Mesenchymal stem cell (in vitro differentiated cells and primary cell): ENCODE results near the gene PALMD.

Experiments
- DNase-seq: peaks from one replicate; pipeline ENCODE4 v3.0.0-alpha.2; 2013
- H2AFZ ChIP-seq: one replicate; pipeline ENCODE4 v1.6.1; 2013; ENCODE audit warnings: low read depth, mild to moderate bottlenecking, control low read depth, inconsistent platforms, low read length, moderate library complexity
- H2AK5ac ChIP-seq: 2 replicates; pipeline ENCODE4 v1.6.1; 2013; ENCODE audit warnings: low read length, moderate library complexity, mild to moderate bottlenecking, inconsistent platforms; ENCODE audit not compliant: severe bottlenecking
- H2BK120ac ChIP-seq: one replicate; pipeline ENCODE4 v1.6.1; 2013; ENCODE audit warnings: low read depth, mild to moderate bottlenecking, inconsistent platforms, low read length, moderate library complexity
- H2BK12ac ChIP-seq, 2 experiments: one replicate each; pipeline ENCODE4 v1.6.1; 2013; ENCODE audit warnings: inconsistent platforms in 2 of 2, low read length in 2 of 2, mild to moderate bottlenecking in 2 of 2, moderate library complexity in 2 of 2, control low read depth in 1 of 2
- H2BK15ac ChIP-seq: one replicate; pipeline ENCODE4 v1.6.1; 2013; ENCODE audit warnings: mild to moderate bottlenecking, low read depth, inconsistent platforms; ENCODE audit not compliant: poor library complexity, severe bottlenecking
- H2BK5ac ChIP-seq: 2 replicates; pipeline ENCODE4 v1.6.1; 2013; ENCODE audit warnings: low read depth, mild to moderate bottlenecking, low read length, control low read depth, inconsistent platforms; ENCODE audit not compliant: poor library complexity, severe bottlenecking
- H3K14ac ChIP-seq, 2 experiments: one replicate each; pipeline ENCODE4 v1.6.1; 2013; ENCODE audit warnings: inconsistent platforms in 2 of 2, low read length in 2 of 2, control low read depth in 1 of 2, mild to moderate bottlenecking in 1 of 2, moderate library complexity in 1 of 2
- H3K18ac ChIP-seq, 2 experiments: one replicate each; pipeline ENCODE4 v1.6.1; 2013; ENCODE audit warnings: inconsistent platforms in 2 of 2, low read length in 2 of 2, control low read depth in 1 of 2, low read depth in 1 of 2, mild to moderate bottlenecking in 1 of 2
- H3K23ac ChIP-seq, 2 experiments: one replicate each; pipeline ENCODE4 v1.6.1; 2013; ENCODE audit warnings: inconsistent platforms in 2 of 2, low read length in 2 of 2, mild to moderate bottlenecking in 2 of 2, moderate library complexity in 2 of 2, control low read depth in 1 of 2
- H3K27ac ChIP-seq: 2 replicates; pipeline ENCODE4 v1.5.1; 2013; ENCODE audit warnings: mild to moderate bottlenecking, moderate library complexity, low read length, control low read depth, inconsistent platforms; ENCODE audit not compliant: poor library complexity, severe bottlenecking
- H3K27me3 ChIP-seq, 2 experiments: 2 replicates each; pipeline versions ENCODE4 v1.6.1 to v1.7.0; 2013; ENCODE audit warnings: low read length in 2 of 2, mild to moderate bottlenecking in 2 of 2, moderate library complexity in 2 of 2, control low read depth in 1 of 2, inconsistent platforms in 1 of 2; ENCODE audit not compliant: control insufficient read depth in 1 of 2, insufficient read depth in 1 of 2
- H3K36me3 ChIP-seq, 2 experiments: 2 replicates each; pipeline versions ENCODE4 v1.6.1 to v1.7.0; 2013; ENCODE audit warnings: low read length in 2 of 2, control low read depth in 1 of 2, inconsistent platforms in 1 of 2, low read depth in 1 of 2, mild to moderate bottlenecking in 1 of 2; ENCODE audit not compliant: insufficient read depth in 2 of 2, control insufficient read depth in 1 of 2
- H3K4ac ChIP-seq, 2 experiments: one replicate each; pipeline ENCODE4 v1.6.1; 2013; ENCODE audit warnings: inconsistent platforms in 2 of 2, low read length in 2 of 2, mild to moderate bottlenecking in 2 of 2, moderate library complexity in 2 of 2, control low read depth in 1 of 2, low read depth in 1 of 2
- H3K4me1 ChIP-seq: 2 replicates; pipeline ENCODE4 v1.6.1; 2013; ENCODE audit warnings: low read depth, low read length, control low read depth; ENCODE audit not compliant: control insufficient read depth, insufficient read depth
- H3K4me2 ChIP-seq: 2 replicates; pipeline ENCODE4 v1.6.1; 2013; ENCODE audit warnings: low read length, mild to moderate bottlenecking, inconsistent platforms; ENCODE audit not compliant: poor library complexity, severe bottlenecking
- H3K4me3 ChIP-seq, 2 experiments: 2 replicates each; pipeline versions ENCODE4 v1.5.1 to v1.7.0; 2013; ENCODE audit warnings: low read length in 2 of 2, mild to moderate bottlenecking in 2 of 2, control low read depth in 1 of 2, low read depth in 1 of 2; ENCODE audit not compliant: insufficient read depth in 1 of 2
- H3K79me1 ChIP-seq: replicated peaks from 2 replicates; pipeline ENCODE4 v1.6.1; 2013; ENCODE audit warnings: mild to moderate bottlenecking, control low read depth, low read length, inconsistent platforms; ENCODE audit not compliant: poor library complexity, severe bottlenecking
- H3K9ac ChIP-seq: 2 replicates; pipeline ENCODE4 v1.7.0; 2013; ENCODE audit warnings: mild to moderate bottlenecking, low read length, moderate library complexity
- H3K9me3 ChIP-seq: 2 replicates; pipeline ENCODE4 v1.7.0; 2013; ENCODE audit warnings: mild to moderate bottlenecking, low read length; ENCODE audit not compliant: control insufficient read depth
- H4K8ac ChIP-seq: one replicate; pipeline ENCODE4 v1.6.1; 2013; ENCODE audit warnings: inconsistent platforms, mild to moderate bottlenecking, low read length, moderate library complexity
- H4K91ac ChIP-seq: one replicate; pipeline ENCODE4 v1.6.1; 2013; ENCODE audit warnings: mild to moderate bottlenecking, low read length, inconsistent platforms
- WGBS: methylation state at CpG from one replicate; pipeline ENCODE4 v1.1.7; 2013; ENCODE audit warnings: mixed read lengths; 5-methylcytosine and 5-hydroxymethylcytosine counted together

The PALMD gene

GRCh38 chr1:99669376-99669775, 23.5 kb downstream of the PALMD start:
- Histone ChIP-seq H3K79me1 (no peaks in the 10 kb centered on the region), H3K27me3 (no peaks in the 10 kb centered on the region), H2BK120ac (no peak overlapping the region), H2AFZ (no peak overlapping the region), H2BK5ac (no peak overlapping the region), H3K18ac (no peak overlapping the region), H3K14ac (no peak overlapping the region), H3K23ac (no peak overlapping the region), H3K9ac (no peak overlapping the region), H2BK12ac (no peak overlapping the region), H4K91ac (no peak overlapping the region), H3K4me3 (no peak overlapping the region), H2AK5ac (no peak overlapping the region), H3K4me1 (no peaks in the 10 kb centered on the region), H3K4me2 (no peak overlapping the region), H3K4ac (no peak overlapping the region), H3K27ac (no peak overlapping the region), H3K9me3 (no peaks in the 10 kb centered on the region), H4K8ac (no peak overlapping the region), H3K36me3 (peaks cover 0 to 3% of the 10 kb centered on the region in 2 experiments), H2BK15ac (no peak overlapping the region)
- no peak for DNase-seq
- 88% methylated on average over 4 of the region's 4 CpGs for WGBS

- H2BK5ac ChIP-seq: no peak overlapping the region
- no peaks in the 10 kb centered on the region for H3K4me1 ChIP-seq
- no peaks in the 10 kb centered on the region for H3K9me3 ChIP-seq
- no peak overlapping the region for H2BK120ac ChIP-seq
- H3K23ac ChIP-seq: no peak overlapping the region
- no peak overlapping the region for H4K8ac ChIP-seq
- no peak overlapping the region for H3K27ac ChIP-seq
- H3K79me1 ChIP-seq: no peaks in the 10 kb centered on the region
- no peak overlapping the region for H2AFZ ChIP-seq
- no peak overlapping the region for H3K9ac ChIP-seq
- 100% methylated on average over 1 of the region's 2 CpGs for WGBS
- no peak overlapping the region for H3K4ac ChIP-seq
- peaks cover 0 to 3% of the 10 kb centered on the region in 2 experiments for H3K36me3 ChIP-seq
- H4K91ac ChIP-seq: no peak overlapping the region
- no peak overlapping the region for H2BK12ac ChIP-seq
- H3K27me3 ChIP-seq: no peaks in the 10 kb centered on the region
- no peak for DNase-seq
- no peak overlapping the region for H3K14ac ChIP-seq
- H3K4me2 ChIP-seq: no peak overlapping the region
- H2BK15ac ChIP-seq: no peak overlapping the region
- no peak overlapping the region for H3K4me3 ChIP-seq
- H2AK5ac ChIP-seq: no peak overlapping the region
- no peak overlapping the region for H3K18ac ChIP-seq
These were observed 23.9 kb downstream of the PALMD start for GRCh38 chr1:99669821-99670220.

GRCh38 chr1:99670583-99670982, 24.7 kb downstream of the PALMD start:
- Histone ChIP-seq H3K4me2 (no peak overlapping the region), H3K14ac (no peak overlapping the region), H2BK15ac (no peak overlapping the region), H3K36me3 (peaks cover 0 to 3% of the 10 kb centered on the region in 2 experiments), H3K9ac (no peak overlapping the region), H3K4me1 (no peaks in the 10 kb centered on the region), H3K4ac (no peak overlapping the region), H2AK5ac (no peak overlapping the region), H3K4me3 (no peak overlapping the region), H3K23ac (no peak overlapping the region), H4K91ac (no peak overlapping the region), H3K27me3 (no peaks in the 10 kb centered on the region), H2BK5ac (no peak overlapping the region), H3K79me1 (no peaks in the 10 kb centered on the region), H2AFZ (no peak overlapping the region), H2BK120ac (no peak overlapping the region), H3K9me3 (no peaks in the 10 kb centered on the region), H4K8ac (no peak overlapping the region), H3K18ac (no peak overlapping the region), H2BK12ac (no peak overlapping the region), H3K27ac (no peak overlapping the region)
- 68% methylated on average over 1 of the region's 1 CpG for WGBS
- no peak for DNase-seq

GRCh38 chr1:99672038-99672437, 26.1 kb downstream of the PALMD start:
- Histone ChIP-seq H2BK12ac (no peak overlapping the region), H3K36me3 (peaks cover 0 to 3% of the 10 kb centered on the region in 2 experiments), H2BK15ac (no peak overlapping the region), H3K18ac (no peak overlapping the region), H3K14ac (no peak overlapping the region), H3K79me1 (no peaks in the 10 kb centered on the region), H3K9ac (peak overlapping the region; percentile 27), H3K9me3 (no peaks in the 10 kb centered on the region), H2BK5ac (no peak overlapping the region), H2BK120ac (no peak overlapping the region), H3K4ac (no peak overlapping the region), H2AFZ (no peak overlapping the region), H4K8ac (no peak overlapping the region), H4K91ac (no peak overlapping the region), H3K23ac (no peak overlapping the region), H3K27ac (no peak overlapping the region), H3K27me3 (no peaks in the 10 kb centered on the region), H3K4me3 (no peak overlapping the region), H2AK5ac (no peak overlapping the region), H3K4me2 (no peak overlapping the region), H3K4me1 (no peaks in the 10 kb centered on the region)
- no peak for DNase-seq
- 87% methylated on average over 3 of the region's 4 CpGs for WGBS
